A549 (cell line): ENCODE results near the gene HHATL. TPM values are rescaled to one million over a fixed set of nuclear protein-coding genes. Genes with fewer than 3 reads are reported as not detected.

Source experiments
- ATAC-seq, 2 experiments: fragments of 200-7000 bp in 1 of 2; fragments of >200 bp in 1 of 2; cut with Nextera tagmentation in 1 of 2; cut with Tn5 transposase in 1 of 2; 3 replicates each; pipeline versions ENCODE4 v1.8.0 to v1.9.1; 2018 to 2020; ENCODE audit warnings: mild to moderate bottlenecking in 1 of 2, moderate library complexity in 1 of 2
- CTCF ChIA-PET: fragments of 300-600 bp; sonication (Branson Sonifier 250); formaldehyde crosslinking; extraction: SDS; loops from one replicate; lab custom pipeline; 2021; ENCODE audit warnings: antibody characterized with exemption, inconsistent platforms; lab: Yijun Ruan, JAX
- POLR2A ChIA-PET: fragments of 350-600 bp; formaldehyde crosslinking; extraction: SDS; loops from one replicate; lab custom pipeline; 2021; ENCODE audit warnings: antibody characterized with exemption, inconsistent platforms; lab: Yijun Ruan, JAX
- DNase-seq, 2 experiments: peaks; one replicate each; pipeline versions ENCODE4 v3.0.0 to v3.0.0-alpha.2; 2011 to 2016; ENCODE audit warnings: low read depth in 1 of 2, low spot score in 1 of 2
- FAIRE-seq: peaks from 2 replicates; lab custom pipeline; 2011; peaks lifted over from hg19 to GRCh38; lab: Jason Lieb, UNC
- H3K27ac ChIP-seq, 2 experiments: fragments of >200 bp; sonication (Bioruptor Twin); formaldehyde crosslinking; 3 replicates each; pipeline ENCODE4 v1.5.1; 2016 to 2017
- H3K4me1 ChIP-seq: fragments of >200 bp; sonication (Bioruptor Twin); formaldehyde crosslinking; 3 replicates; pipeline ENCODE4 v1.6.1; 2016
- H3K4me2 ChIP-seq: fragments of >200 bp; sonication (Bioruptor Twin); formaldehyde crosslinking; 3 replicates; pipeline ENCODE4 v1.6.1; 2016
- H3K4me3 ChIP-seq: fragments of >200 bp; sonication (Bioruptor Twin); formaldehyde crosslinking; 3 replicates; pipeline ENCODE4 v1.5.1; 2016
- H3K9me3 ChIP-seq: fragments of >200 bp; sonication (Bioruptor Twin); formaldehyde crosslinking; 3 replicates; pipeline ENCODE4 v1.6.1; 2016
- GATA3 ChIP-seq: IDR thresholded peaks from 2 replicates; pipeline ENCODE4 v1.6.1; 2012; ENCODE audit warnings: borderline replicate concordance
- HEYL ChIP-seq: fragments of 250-450 bp; sonication (Bioruptor Pico); IDR thresholded peaks from 2 replicates; pipeline ENCODE4 v1.8.0; 2021; ENCODE audit warnings: mild to moderate bottlenecking, moderate library complexity
- JUN ChIP-seq, 2 experiments: fragments of >200 bp; sonication (Bioruptor Twin); formaldehyde crosslinking; IDR thresholded peaks; 2 replicates in 1 of 2; 3 replicates in 1 of 2; pipeline ENCODE4 v1.6.1; 2016 to 2017
- JUNB ChIP-seq: fragments of >200 bp; sonication (Bioruptor Twin); formaldehyde crosslinking; IDR thresholded peaks from 2 replicates; pipeline ENCODE4 v1.6.1; 2016
- NR3C1 ChIP-seq: fragments of >200 bp; sonication (Bioruptor Twin); formaldehyde crosslinking; IDR thresholded peaks from 3 replicates; pipeline ENCODE4 v1.6.1; 2017
- PHF8 ChIP-seq: fragments of 200-600 bp; sonication (generic); IDR thresholded peaks from 2 replicates; pipeline ENCODE4 v1.6.1; 2016; ENCODE audit warnings: low read depth, mild to moderate bottlenecking, antibody characterized with exemption, moderate library complexity, borderline replicate concordance
- POLR2AphosphoS2 ChIP-seq: conservative IDR thresholded peaks from 2 replicates; pipeline ENCODE4 v1.6.1; 2012; ENCODE audit warnings: low read length, improper control_type of control experiment, inconsistent platforms
- RAD21 ChIP-seq, 2 experiments: fragments of >200 bp in 1 of 2; sonication (Bioruptor Twin) in 1 of 2; formaldehyde crosslinking in 1 of 2; IDR thresholded peaks in 1 of 2; conservative IDR thresholded peaks in 1 of 2; 2 replicates in 1 of 2; 3 replicates in 1 of 2; pipeline ENCODE4 v1.6.1; 2012 to 2018; ENCODE audit warnings: inconsistent platforms in 1 of 2
- RARB ChIP-seq: fragments of 250-450 bp; sonication (Bioruptor Pico); IDR thresholded peaks from 2 replicates; pipeline ENCODE4 v1.8.0; 2021; ENCODE audit warnings: mild to moderate bottlenecking, moderate library complexity
- RCOR1 ChIP-seq: fragments of 150-350 bp; IDR thresholded peaks from 2 replicates; pipeline ENCODE4 v1.6.1; 2014; ENCODE audit warnings: antibody characterized with exemption, low read length, low read depth
- RFX5 ChIP-seq: fragments of 450-650 bp; IDR thresholded peaks from 2 replicates; pipeline ENCODE4 v1.7.1; 2014; ENCODE audit warnings: antibody characterized with exemption, mild to moderate bottlenecking, moderate library complexity
- SMC3 ChIP-seq: fragments of >200 bp; sonication (Bioruptor Twin); formaldehyde crosslinking; IDR thresholded peaks from 3 replicates; pipeline ENCODE4 v1.6.1; 2018; ENCODE audit warnings: inconsistent platforms
- ZNF302 ChIP-seq: fragments of 250-450 bp; sonication (Bioruptor Pico); IDR thresholded peaks from 2 replicates; pipeline ENCODE4 v1.9.0; 2021; ENCODE audit warnings: inconsistent platforms, mild to moderate bottlenecking, moderate library complexity
- WGBS: methylation state at CpG from one replicate; pipeline ENCODE4 v1.1.6; 2017; ENCODE audit errors: missing lambda C conversion rate; 5-methylcytosine and 5-hydroxymethylcytosine counted together
- polyA plus RNA-seq, 4 experiments: library from polyadenylated mRNA; depleted of rRNA in 3 of 4; stranded (reverse); fragments of >200 nt; fragmentation: RNase III in 1 of 4; extraction: RNeasy Plus Mini Kit Qiagen cat#74134 plus additional on column Dnase treatment in 1 of 4; gene quantifications; 2 replicates in 3 of 4; 3 replicates in 1 of 4; pipeline ENCODE4 v1.2.3, GENCODE V29; 2011 to 2017
- TF ChIP-seq, protein P1 (sequence below): fragments of >200 bp; sonication (Bioruptor Twin); formaldehyde crosslinking; IDR thresholded peaks from 2 replicates; pipeline ENCODE4 v1.6.1; 2016
- TF ChIP-seq, protein P2 (sequence below): fragments of 250-450 bp; sonication (Bioruptor Pico); IDR thresholded peaks from 2 replicates; pipeline ENCODE4 v1.5.0; 2021; ENCODE audit warnings: mild to moderate bottlenecking, moderate library complexity, borderline replicate concordance
- TF ChIP-seq, protein P3 (sequence below): IDR thresholded peaks from 2 replicates; pipeline ENCODE4 v1.6.1; 2012

The HHATL gene
- polyA plus RNA-seq, 2 of the 4 experiments (the other 2 are of a cell fraction): not detected

DNA sequence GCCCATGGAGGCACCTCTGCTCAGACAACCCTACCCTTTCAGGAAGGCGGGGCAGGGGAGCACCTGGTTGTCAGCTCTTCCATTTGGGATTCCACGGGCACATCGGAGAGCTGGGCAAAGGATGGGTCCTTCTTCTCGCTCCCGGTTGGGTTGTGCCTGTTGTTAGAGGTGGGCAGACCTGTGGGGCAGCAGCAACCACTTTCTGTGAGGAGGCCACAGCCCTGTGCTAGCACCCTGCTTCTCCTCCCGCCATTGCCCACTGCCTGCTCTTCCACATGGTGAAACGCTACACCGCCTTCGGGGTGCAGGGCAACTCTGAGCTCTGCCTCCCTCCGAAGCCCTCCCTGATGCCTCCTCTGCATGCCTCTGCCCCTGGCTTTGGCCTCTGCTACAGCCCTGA, 7.0 kb upstream of the HHATL start:
- ATAC-seq: no peak
- TF ChIP-seq PHF8: no peak
- TF ChIP-seq RFX5: no peak
- FAIRE-seq: no peak
- no peak for DNase-seq
- Histone ChIP-seq H3K27ac (no peak overlapping the region), H3K4me3 (no peak overlapping the region), H3K4me1 (no peaks in the 10 kb centered on the region), H3K4me2 (no peak overlapping the region), H3K9me3 (no peaks in the 10 kb centered on the region)
- ChIA-PET POLR2A (no interaction called here), CTCF (interaction anchor here (1.4 kb wide), 1 partner anchor 49 kb away, joined by 4 read pairs; no protein-coding TSS in a partner anchor)
- 80% methylated on average over 10 of the region's 10 CpGs for WGBS

DNA sequence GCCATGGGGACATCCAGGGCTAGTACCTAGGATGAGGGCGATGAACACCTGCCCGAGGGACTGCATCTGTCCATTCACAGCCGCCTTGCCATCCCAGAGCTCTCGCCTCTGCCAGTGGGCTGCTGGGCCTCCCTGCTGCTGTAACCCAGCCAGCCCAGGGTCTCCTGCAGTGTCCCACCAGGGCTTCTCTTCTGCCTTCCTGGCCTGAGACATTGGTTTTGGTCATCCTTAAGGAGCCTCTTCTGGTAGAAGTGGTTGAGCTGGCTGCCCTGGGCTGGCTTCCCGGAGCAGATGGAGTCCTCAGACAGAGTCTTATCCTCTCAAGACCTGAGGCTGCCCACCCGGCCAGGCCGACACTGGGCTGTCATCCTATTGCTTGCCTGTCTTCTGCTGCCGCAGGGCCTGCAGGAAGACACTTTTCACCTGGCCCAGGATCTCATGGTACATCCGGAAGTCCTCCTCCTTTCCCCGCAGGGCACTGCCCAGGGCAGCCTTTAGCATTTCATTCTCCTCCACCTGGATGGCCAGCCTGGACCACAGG, 6.1 kb upstream of the HHATL start:
- no peaks in the 10 kb centered on the region for H3K4me1 ChIP-seq
- ATAC-seq (no peak), DNase-seq (no peak)
- POLR2A ChIA-PET: no interaction called here
- no peak for TF ChIP-seq POLR2AphosphoS2
- TF ChIP-seq, protein P1, sequence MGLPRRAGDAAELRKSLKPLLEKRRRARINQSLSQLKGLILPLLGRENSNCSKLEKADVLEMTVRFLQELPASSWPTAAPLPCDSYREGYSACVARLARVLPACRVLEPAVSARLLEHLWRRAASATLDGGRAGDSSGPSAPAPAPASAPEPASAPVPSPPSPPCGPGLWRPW: no peak
- TF ChIP-seq NR3C1: no peak
- TF ChIP-seq HEYL (CRISPR knock-in tag): no peak
- TF ChIP-seq, all 56 proteins: peak for 0
- 48% methylated on average over 6 of the region's 10 CpGs for WGBS
- H3K27ac ChIP-seq: no peak overlapping the region
- H3K4me3 ChIP-seq: no peak overlapping the region
- CTCF ChIA-PET: no interaction called here
- no peak for FAIRE-seq
- H3K9me3 ChIP-seq: no peaks in the 10 kb centered on the region
- H3K4me2 ChIP-seq: no peak overlapping the region

DNA sequence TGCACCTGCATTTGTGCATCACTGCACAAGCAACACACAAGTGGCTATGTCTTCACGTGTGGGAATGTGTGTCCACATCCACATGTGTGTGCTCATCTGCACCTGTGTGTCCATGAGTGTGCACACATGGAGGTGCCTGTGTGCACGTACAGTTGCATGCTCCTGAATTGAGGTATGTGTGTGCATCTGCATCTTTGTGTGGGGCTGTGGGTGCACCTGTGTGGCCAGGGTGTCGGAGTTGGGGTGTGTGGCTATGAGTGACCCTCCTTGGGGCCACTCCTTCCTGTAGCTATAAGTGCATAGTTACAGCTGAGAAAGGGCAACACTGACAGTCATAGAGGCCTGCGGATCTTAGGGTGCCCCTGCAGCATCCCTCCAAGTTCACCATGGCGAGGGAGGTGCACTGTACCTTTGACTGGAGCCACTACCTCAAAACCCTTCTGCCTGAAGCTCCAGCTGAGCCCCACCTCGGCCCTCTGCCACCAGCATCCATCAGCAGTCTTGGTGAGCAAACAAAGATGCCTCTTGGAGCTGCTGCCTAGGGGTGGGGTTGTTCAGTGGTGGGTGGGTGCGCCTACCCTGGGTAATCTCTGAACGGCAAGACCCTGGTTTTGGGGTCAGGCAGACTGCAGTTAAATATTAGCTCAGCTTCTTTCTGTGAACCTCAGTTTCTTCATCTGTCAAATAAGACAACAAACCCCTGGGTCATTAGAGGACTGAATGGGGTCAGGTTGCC, 5.2 kb upstream of the HHATL start:
- Histone ChIP-seq H3K9me3 (no peaks in the 10 kb centered on the region), H3K4me3 (no peak overlapping the region), H3K4me1 (no peaks in the 10 kb centered on the region), H3K4me2 (no peak overlapping the region), H3K27ac (no peak overlapping the region)
- ATAC-seq: no peak
- CTCF ChIA-PET: interaction anchor here (1.7 kb wide), 1 partner anchor 36 kb away, joined by 4 read pairs; no protein-coding TSS in a partner anchor
- TF ChIP-seq, protein P2, sequence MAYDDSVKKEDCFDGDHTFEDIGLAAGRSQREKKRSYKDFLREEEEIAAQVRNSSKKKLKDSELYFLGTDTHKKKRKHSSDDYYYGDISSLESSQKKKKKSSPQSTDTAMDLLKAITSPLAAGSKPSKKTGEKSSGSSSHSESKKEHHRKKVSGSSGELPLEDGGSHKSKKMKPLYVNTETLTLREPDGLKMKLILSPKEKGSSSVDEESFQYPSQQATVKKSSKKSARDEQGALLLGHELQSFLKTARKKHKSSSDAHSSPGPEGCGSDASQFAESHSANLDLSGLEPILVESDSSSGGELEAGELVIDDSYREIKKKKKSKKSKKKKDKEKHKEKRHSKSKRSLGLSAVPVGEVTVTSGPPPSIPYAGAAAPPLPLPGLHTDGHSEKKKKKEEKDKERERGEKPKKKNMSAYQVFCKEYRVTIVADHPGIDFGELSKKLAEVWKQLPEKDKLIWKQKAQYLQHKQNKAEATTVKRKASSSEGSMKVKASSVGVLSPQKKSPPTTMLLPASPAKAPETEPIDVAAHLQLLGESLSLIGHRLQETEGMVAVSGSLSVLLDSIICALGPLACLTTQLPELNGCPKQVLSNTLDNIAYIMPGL: no peak
- TF ChIP-seq ZNF302: no peak
- no peak for FAIRE-seq
- POLR2A ChIA-PET: no interaction called here
- 4% methylated on average over 3 of the region's 8 CpGs for WGBS
- DNase-seq: no peak

DNA sequence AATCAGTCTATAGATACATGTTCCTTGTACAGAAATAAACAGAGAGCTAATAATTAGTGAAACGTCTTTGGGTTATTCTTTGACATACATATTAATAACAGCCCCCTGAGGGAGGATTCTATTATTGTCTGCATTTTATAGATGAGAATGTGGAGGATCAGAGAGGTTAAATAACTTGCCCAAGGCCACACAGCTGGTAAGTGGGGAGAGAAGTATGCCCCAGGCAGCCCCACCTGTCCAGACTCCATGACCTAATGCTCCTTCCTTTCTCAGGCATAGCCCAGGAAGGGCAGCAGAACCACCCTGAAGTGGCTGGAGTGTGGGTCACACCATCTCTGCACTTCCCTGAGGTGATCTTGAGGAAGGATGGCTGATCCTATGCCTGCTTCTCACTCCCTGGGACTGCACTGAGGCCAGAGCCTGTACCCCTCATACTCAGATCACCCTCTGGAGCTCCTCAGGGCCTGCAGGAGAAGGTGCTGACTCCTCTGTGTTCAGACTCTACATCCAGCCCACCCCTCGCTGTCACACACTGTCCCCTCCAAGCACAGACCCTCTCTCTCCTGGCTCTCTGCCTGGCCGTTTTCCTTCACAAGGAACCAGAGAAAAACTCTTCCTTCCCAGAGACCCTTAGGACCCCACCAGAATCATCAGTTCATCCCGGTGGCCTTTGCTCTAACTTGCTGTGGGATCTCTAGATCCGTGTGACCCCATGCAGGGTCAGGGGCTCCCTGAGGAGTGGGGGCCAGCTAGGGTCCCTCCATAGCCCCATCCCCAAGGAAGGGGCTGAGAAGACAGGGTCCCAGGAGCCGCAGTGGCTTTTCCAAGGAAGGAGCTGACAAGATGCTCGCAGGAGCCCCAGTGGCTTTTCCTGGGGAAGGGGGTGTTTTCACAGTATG, 4.4 kb upstream of the HHATL start:
- ChIA-PET CTCF (interaction anchor here (1.7 kb wide), 1 partner anchor 37 kb away, joined by 4 read pairs; no protein-coding TSS in a partner anchor), POLR2A (no interaction called here)
- DNase-seq (no peak), ATAC-seq (no peak), FAIRE-seq (no peak)
- H3K4me2 ChIP-seq: no peak overlapping the region
- H3K9me3 ChIP-seq: no peaks in the 10 kb centered on the region
- WGBS: 4% methylated on average over 3 of the region's 7 CpGs
- no peaks in the 10 kb centered on the region for H3K4me1 ChIP-seq
- H3K27ac ChIP-seq: no peak overlapping the region
- TF ChIP-seq RAD21 (conservative IDR thresholded peaks at IDR 0.05 in 1 of 2, IDR thresholded peaks at IDR 0.05 in 1 of 2): no peak
- no peak for TF ChIP-seq RARB
- no peak for TF ChIP-seq JUNB
- no peak for TF ChIP-seq JUN (IDR thresholded peaks at IDR 0.05)
- no peak for TF ChIP-seq SMC3
- TF ChIP-seq GATA3: no peak
- TF ChIP-seq, protein P3, sequence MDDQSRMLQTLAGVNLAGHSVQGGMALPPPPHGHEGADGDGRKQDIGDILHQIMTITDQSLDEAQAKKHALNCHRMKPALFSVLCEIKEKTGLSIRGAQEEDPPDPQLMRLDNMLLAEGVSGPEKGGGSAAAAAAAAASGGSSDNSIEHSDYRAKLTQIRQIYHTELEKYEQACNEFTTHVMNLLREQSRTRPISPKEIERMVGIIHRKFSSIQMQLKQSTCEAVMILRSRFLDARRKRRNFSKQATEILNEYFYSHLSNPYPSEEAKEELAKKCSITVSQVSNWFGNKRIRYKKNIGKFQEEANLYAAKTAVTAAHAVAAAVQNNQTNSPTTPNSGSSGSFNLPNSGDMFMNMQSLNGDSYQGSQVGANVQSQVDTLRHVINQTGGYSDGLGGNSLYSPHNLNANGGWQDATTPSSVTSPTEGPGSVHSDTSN: no peak
- TF ChIP-seq RCOR1: no peak
- H3K4me3 ChIP-seq: no peak overlapping the region
